C4-2B (cell line): ENCODE results near the gene ATP4B.

Experiments
- CTCF ChIP-seq: fragments of 450-650 bp; conservative IDR thresholded peaks from 2 replicates; pipeline ENCODE4 v1.5.1; 2017; ENCODE audit warnings: mild to moderate bottlenecking
- ZFX ChIP-seq: fragments of 450-650 bp; IDR thresholded peaks from 2 replicates; pipeline ENCODE4 v1.6.1; 2017

- TF ChIP-seq CTCF = no peak
- TF ChIP-seq ZFX = no peak
Observed at GRCh38 chr13:113643593-113643992, 14.4 kb downstream of the ATP4B start.
